ENCODE measurements around the gene PET100. TPM values are rescaled to one million over a fixed set of nuclear protein-coding genes. Genes with fewer than 3 reads are reported as not detected.

PET100 gene
- total RNA-seq, 1 donor = 7.1 TPM

GRCh38 chr19:7605490-7606222, 23.9 kb upstream of the PET100 start:
- no peak overlapping the region for H3K4me3 ChIP-seq (ENCODE audit: low read depth, low read length)
- TF ChIP-seq CTCF (IDR thresholded peaks at IDR 0.05; ENCODE audit: insufficient read depth, low read length) = no peak
- DNase-seq (ENCODE audit: low read depth) = no peak

- TF ChIP-seq CTCF (IDR thresholded peaks at IDR 0.05; ENCODE audit: insufficient read depth, low read length) = no peak
- H3K4me3 ChIP-seq (ENCODE audit: low read depth, low read length) = no peak overlapping the region
- DNase-seq (ENCODE audit: low read depth) = no peak
These were observed 23.3 kb upstream of the PET100 start for GRCh38 chr19:7606289-7606688.

GRCh38 chr19:7607212-7607873, 22.2 kb upstream of the PET100 start:
- no peak overlapping the region for H3K4me3 ChIP-seq (ENCODE audit: low read depth, low read length)
- no peak for TF ChIP-seq CTCF (IDR thresholded peaks at IDR 0.05; ENCODE audit: insufficient read depth, low read length)
- no peak for DNase-seq (ENCODE audit: low read depth)

GRCh38 chr19:7607874-7608560, 21.6 kb upstream of the PET100 start:
- no peak for TF ChIP-seq CTCF (IDR thresholded peaks at IDR 0.05; ENCODE audit: insufficient read depth, low read length)
- DNase-seq (ENCODE audit: low read depth) = no peak
- no peak overlapping the region for H3K4me3 ChIP-seq (ENCODE audit: low read depth, low read length)

GRCh38 chr19:7610491-7611240, 18.9 kb upstream of the PET100 start:
- no peak for TF ChIP-seq CTCF (IDR thresholded peaks at IDR 0.05; ENCODE audit: insufficient read depth, low read length)
- no peak for DNase-seq (ENCODE audit: low read depth)
- no peak overlapping the region for H3K4me3 ChIP-seq (ENCODE audit: low read depth, low read length)

- no peak for TF ChIP-seq CTCF (IDR thresholded peaks at IDR 0.05; ENCODE audit: insufficient read depth, low read length)
- DNase-seq (ENCODE audit: low read depth) = no peak
- H3K4me3 ChIP-seq (ENCODE audit: low read depth, low read length) = no peak overlapping the region
These were observed 17.9 kb upstream of the PET100 start for GRCh38 chr19:7611541-7612279.
